GM21717 (cell line): ENCODE data around the gene TRIM36.

Experiments used
- ATAC-seq: cut with Tn5 transposase; IDR thresholded peaks from one replicate; pipeline ENCODE4 v1.9.1; 2021; ENCODE audit warnings: mild to moderate bottlenecking, moderate library complexity; ENCODE audit not compliant: unreplicated experiment

TRIM36 gene

DNA sequence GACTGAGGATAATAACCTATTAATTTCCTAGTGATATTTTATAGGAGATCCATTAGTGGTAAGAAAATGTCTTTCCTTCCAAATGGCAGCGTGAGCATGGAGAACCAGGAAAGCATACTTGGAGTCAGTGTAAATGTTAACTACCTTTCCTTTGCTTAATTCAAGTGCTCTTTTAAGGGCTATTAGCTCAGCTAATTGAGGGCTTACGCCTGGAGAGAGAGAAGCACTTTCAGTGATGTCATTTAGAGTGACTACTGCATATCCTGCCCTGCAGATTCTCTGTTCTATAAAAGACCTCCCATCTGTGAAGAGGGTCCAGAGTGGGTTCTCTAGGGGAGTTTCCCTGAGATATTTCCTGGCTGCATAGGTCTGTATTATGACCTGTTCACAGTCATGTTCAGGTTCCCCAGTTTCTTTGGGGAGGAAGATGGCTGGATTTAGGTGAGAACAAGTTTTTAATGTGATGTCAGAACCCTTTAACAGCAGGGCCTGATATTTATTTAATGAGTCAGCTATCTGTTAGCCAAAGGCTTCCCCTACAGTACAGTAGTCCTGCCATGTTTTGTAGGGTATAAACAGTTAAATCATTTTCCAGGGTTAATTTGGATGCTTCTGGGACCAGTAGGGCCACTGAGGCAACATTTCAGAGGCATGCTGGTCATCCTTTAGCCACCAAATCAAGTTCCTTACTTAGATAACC is 89.6 kb downstream of the TRIM36 start:
- ATAC-seq, result no peak
